ENCODE measurements around the gene ACBD4.

The ACBD4 gene

DNA sequence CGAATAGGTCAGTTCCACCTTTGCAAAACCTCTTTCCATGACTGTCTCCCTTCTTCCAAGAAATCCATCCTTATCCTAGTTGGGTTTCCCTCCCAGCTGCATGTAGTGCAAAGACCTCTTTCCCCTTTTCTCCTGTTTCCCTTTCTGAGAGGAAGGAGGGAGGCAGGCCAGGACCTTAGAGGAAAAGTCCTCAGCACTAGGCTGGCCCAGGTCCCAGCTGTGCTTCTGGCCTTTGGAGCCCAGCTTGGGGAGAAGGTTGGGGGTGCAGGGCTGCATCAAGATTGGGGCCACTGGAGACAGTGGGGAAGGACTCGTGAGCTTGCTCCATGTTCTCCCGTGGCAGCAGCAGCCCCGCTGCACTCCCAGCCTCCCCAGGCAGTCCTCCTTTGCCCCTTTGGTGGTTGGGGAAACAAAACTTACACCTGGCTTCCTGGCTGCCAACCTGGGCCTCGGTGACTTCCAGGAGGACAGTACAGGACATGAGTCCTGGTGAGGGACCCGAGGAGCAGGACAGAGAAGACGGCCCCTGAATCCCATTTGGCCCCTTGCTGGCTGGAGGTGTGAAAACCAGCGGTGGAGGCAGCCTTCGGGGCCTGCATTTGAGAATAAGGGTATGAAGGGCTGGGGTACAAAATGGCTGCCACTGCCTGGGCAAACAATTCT lies 26.7 kb downstream of the ACBD4 start (continued):
- TF ChIP-seq ZNF792 (tag by site-specific recombination; IDR thresholded peaks at IDR 0.05) = no peak
- TF ChIP-seq, protein P1, sequence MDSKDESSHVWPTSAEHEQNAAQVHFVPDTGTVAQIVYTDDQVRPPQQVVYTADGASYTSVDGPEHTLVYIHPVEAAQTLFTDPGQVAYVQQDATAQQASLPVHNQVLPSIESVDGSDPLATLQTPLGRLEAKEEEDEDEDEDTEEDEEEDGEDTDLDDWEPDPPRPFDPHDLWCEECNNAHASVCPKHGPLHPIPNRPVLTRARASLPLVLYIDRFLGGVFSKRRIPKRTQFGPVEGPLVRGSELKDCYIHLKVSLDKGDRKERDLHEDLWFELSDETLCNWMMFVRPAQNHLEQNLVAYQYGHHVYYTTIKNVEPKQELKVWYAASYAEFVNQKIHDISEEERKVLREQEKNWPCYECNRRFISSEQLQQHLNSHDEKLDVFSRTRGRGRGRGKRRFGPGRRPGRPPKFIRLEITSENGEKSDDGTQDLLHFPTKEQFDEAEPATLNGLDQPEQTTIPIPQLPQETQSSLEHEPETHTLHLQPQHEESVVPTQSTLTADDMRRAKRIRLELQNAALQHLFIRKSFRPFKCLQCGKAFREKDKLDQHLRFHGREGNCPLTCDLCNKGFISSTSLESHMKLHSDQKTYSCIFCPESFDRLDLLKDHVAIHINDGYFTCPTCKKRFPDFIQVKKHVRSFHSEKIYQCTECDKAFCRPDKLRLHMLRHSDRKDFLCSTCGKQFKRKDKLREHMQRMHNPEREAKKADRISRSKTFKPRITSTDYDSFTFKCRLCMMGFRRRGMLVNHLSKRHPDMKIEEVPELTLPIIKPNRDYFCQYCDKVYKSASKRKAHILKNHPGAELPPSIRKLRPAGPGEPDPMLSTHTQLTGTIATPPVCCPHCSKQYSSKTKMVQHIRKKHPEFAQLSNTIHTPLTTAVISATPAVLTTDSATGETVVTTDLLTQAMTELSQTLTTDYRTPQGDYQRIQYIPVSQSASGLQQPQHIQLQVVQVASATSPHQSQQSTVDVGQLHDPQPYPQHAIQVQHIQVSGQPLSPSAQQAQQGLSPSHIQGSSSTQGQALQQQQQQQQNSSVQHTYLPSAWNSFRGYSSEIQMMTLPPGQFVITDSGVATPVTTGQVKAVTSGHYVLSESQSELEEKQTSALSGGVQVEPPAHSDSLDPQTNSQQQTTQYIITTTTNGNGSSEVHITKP (tag by site-specific recombination; IDR thresholded peaks at IDR 0.05) = 0 out of 2 replicates have a peak, but pooled peaks have one; percentile 9
- TF ChIP-seq ZBTB17 (tag by site-specific recombination; IDR thresholded peaks at IDR 0.05) = 0 out of 2 replicates have a peak, but pooled peaks have one; percentile 49
- TF ChIP-seq KLF10 (tag by site-specific recombination; IDR thresholded peaks at IDR 0.05) = no peak
- no peak for TF ChIP-seq ZNF23 (tag by site-specific recombination; IDR thresholded peaks at IDR 0.05; ENCODE audit: borderline replicate concordance)
- TF ChIP-seq ZNF114 (tag by site-specific recombination; IDR thresholded peaks at IDR 0.05) = no peak
- TF ChIP-seq, protein P2, sequence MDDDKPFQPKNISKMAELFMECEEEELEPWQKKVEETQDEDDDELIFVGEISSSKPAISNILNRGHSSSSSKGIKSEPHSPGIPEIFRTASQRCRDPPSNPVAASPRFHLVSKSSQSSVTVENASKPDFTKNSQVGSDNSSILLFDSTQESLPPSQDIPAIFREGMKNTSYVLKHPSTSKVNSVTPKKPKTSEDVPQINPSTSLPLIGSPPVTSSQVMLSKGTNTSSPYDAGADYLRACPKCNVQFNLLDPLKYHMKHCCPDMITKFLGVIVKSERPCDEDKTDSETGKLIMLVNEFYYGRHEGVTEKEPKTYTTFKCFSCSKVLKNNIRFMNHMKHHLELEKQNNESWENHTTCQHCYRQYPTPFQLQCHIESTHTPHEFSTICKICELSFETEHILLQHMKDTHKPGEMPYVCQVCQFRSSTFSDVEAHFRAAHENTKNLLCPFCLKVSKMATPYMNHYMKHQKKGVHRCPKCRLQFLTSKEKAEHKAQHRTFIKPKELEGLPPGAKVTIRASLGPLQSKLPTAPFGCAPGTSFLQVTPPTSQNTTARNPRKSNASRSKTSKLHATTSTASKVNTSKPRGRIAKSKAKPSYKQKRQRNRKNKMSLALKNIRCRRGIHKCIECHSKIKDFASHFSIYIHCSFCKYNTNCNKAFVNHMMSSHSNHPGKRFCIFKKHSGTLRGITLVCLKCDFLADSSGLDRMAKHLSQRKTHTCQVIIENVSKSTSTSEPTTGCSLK (tag by site-specific recombination; IDR thresholded peaks at IDR 0.05) = no peak
- peak; percentile 64 for TF ChIP-seq ZNF366 (tag by site-specific recombination; conservative IDR thresholded peaks at IDR 0.05)
- TF ChIP-seq ZBTB20 (tag by site-specific recombination; IDR thresholded peaks at IDR 0.05) = no peak
- TF ChIP-seq SP7 (tag by site-specific recombination; IDR thresholded peaks at IDR 0.05) = no peak
- no peak for TF ChIP-seq ZNF133 (tag by site-specific recombination; IDR thresholded peaks at IDR 0.05)
- no peak for TF ChIP-seq BCL11A (tag by site-specific recombination; IDR thresholded peaks at IDR 0.05; ENCODE audit: low read depth)
- no peak for TF ChIP-seq ZNF561 (tag by site-specific recombination; IDR thresholded peaks at IDR 0.05; ENCODE audit: borderline replicate concordance)
- TF ChIP-seq, protein P3, sequence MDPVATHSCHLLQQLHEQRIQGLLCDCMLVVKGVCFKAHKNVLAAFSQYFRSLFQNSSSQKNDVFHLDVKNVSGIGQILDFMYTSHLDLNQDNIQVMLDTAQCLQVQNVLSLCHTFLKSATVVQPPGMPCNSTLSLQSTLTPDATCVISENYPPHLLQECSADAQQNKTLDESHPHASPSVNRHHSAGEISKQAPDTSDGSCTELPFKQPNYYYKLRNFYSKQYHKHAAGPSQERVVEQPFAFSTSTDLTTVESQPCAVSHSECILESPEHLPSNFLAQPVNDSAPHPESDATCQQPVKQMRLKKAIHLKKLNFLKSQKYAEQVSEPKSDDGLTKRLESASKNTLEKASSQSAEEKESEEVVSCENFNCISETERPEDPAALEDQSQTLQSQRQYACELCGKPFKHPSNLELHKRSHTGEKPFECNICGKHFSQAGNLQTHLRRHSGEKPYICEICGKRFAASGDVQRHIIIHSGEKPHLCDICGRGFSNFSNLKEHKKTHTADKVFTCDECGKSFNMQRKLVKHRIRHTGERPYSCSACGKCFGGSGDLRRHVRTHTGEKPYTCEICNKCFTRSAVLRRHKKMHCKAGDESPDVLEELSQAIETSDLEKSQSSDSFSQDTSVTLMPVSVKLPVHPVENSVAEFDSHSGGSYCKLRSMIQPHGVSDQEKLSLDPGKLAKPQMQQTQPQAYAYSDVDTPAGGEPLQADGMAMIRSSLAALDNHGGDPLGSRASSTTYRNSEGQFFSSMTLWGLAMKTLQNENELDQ (tag by site-specific recombination; IDR thresholded peaks at IDR 0.05; ENCODE audit: low read depth) = no peak
- no peak for TF ChIP-seq ZNF184 (tag by site-specific recombination; IDR thresholded peaks at IDR 0.05)
- no peak for TF ChIP-seq ZNF555 (tag by site-specific recombination; conservative IDR thresholded peaks at IDR 0.05)
- no peak for TF ChIP-seq ZFP3 (tag by site-specific recombination; IDR thresholded peaks at IDR 0.05; ENCODE audit: low read depth)
- TF ChIP-seq, protein P4, sequence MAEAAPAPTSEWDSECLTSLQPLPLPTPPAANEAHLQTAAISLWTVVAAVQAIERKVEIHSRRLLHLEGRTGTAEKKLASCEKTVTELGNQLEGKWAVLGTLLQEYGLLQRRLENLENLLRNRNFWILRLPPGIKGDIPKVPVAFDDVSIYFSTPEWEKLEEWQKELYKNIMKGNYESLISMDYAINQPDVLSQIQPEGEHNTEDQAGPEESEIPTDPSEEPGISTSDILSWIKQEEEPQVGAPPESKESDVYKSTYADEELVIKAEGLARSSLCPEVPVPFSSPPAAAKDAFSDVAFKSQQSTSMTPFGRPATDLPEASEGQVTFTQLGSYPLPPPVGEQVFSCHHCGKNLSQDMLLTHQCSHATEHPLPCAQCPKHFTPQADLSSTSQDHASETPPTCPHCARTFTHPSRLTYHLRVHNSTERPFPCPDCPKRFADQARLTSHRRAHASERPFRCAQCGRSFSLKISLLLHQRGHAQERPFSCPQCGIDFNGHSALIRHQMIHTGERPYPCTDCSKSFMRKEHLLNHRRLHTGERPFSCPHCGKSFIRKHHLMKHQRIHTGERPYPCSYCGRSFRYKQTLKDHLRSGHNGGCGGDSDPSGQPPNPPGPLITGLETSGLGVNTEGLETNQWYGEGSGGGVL (tag by site-specific recombination; IDR thresholded peaks at IDR 0.05) = 0 out of 2 replicates have a peak, but pooled peaks have one; percentile 38
- no peak for TF ChIP-seq ZSCAN16 (tag by site-specific recombination; IDR thresholded peaks at IDR 0.05)
- TF ChIP-seq TCF7L2 (IDR thresholded peaks at IDR 0.05; ENCODE audit: borderline replicate concordance, low read depth, low read length) = no peak
- TF ChIP-seq ZNF239 (tag by site-specific recombination; IDR thresholded peaks at IDR 0.05) = no peak
- TF ChIP-seq, protein P5, sequence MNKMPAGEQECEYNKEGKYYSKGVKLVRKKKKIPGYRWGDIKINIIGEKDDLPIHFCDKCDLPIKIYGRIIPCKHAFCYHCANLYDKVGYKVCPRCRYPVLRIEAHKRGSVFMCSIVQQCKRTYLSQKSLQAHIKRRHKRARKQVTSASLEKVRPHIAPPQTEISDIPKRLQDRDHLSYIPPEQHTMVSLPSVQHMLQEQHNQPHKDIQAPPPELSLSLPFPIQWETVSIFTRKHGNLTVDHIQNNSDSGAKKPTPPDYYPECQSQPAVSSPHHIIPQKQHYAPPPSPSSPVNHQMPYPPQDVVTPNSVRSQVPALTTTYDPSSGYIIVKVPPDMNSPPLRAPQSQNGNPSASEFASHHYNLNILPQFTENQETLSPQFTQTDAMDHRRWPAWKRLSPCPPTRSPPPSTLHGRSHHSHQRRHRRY (tag by site-specific recombination; IDR thresholded peaks at IDR 0.05) = no peak
- TF ChIP-seq ZSCAN23 (tag by site-specific recombination; IDR thresholded peaks at IDR 0.05) = no peak
- no peak for TF ChIP-seq ZBTB7A (tag by site-specific recombination; IDR thresholded peaks at IDR 0.05; ENCODE audit: low read depth)
- TF ChIP-seq SCRT2 (tag by site-specific recombination; IDR thresholded peaks at IDR 0.05) = no peak
- TF ChIP-seq IKZF3 (tag by site-specific recombination; IDR thresholded peaks at IDR 0.05) = peak; percentile 69
- TF ChIP-seq GLIS1 (tag by site-specific recombination; IDR thresholded peaks at IDR 0.05) = no peak
- TF ChIP-seq YY1 (tag by site-specific recombination; IDR thresholded peaks at IDR 0.05) = 0 out of 2 replicates have a peak, but pooled peaks have one; percentile 34
- no peak for TF ChIP-seq ZNF16 (tag by site-specific recombination; IDR thresholded peaks at IDR 0.05; ENCODE audit: low read depth)
- TF ChIP-seq ZNF558 (tag by site-specific recombination; IDR thresholded peaks at IDR 0.05) = no peak

All from HEK293 (cell line).